HG03378 (cell line): ENCODE measurements around the gene DNAH3.
"Not testable (repeated sequence)": the region's sequence is repeated elsewhere in the genome, so short reads cannot be mapped to it uniquely, and the experiment has no call there.

ENCODE experiments used
- ATAC-seq: cut with Tn5 transposase; IDR thresholded peaks from one replicate; pipeline ENCODE4 v1.9.1; 2021; ENCODE audit warnings: mild to moderate bottlenecking, moderate library complexity; ENCODE audit not compliant: unreplicated experiment

The DNAH3 gene

DNA sequence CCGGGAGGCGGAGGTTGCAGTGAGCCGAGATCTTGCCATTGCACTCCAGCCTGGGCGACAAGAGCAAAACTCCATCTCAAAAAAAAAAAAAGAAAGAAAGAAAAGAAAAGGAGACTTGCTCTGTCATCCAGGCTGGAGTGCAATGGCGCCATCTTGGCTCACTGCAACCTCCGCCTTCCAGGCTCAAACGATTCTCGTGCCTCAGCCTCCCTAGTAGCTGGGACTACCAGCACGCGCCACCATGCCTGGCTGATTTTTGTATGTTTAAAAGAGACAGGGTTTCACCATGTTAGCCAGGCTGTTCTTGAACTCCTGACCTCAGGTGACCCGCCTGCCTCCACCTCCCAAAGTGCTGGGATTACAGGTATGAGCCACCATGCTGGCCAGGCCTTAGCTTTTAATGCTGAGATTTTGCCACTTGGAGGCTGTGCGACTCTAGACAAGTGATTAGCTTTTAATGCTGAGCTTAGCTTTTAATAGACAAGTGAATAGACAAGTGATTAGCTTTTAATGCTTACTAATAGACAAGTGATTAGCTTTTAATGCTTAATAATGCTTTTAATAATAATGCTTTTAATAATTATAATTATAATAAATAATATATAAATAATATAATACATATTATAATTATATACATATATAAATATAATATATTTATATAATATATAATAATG lies 17.4 kb upstream of the DNAH3 start:
- no peak for ATAC-seq

DNA sequence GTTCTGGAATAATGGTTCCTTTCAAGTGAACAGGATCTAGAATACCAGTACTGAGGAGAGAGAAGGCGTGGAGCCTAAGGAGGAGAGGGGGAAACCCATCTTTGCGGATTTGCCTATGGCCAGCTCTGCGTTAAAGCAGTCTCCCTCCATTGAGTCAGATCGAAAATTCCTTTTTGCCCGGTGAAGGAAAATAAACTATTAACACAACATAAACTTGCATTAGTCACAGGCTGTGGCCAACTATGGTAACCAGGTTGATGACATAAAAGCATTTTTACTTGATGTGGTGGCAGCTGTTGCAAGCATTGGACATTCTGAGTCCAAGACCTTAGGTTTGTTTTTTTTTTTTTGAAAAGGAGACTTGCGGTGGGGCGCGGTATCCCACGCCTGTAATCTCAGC lies 16.7 kb upstream of the DNAH3 start:
- ATAC-seq, result no peak

DNA sequence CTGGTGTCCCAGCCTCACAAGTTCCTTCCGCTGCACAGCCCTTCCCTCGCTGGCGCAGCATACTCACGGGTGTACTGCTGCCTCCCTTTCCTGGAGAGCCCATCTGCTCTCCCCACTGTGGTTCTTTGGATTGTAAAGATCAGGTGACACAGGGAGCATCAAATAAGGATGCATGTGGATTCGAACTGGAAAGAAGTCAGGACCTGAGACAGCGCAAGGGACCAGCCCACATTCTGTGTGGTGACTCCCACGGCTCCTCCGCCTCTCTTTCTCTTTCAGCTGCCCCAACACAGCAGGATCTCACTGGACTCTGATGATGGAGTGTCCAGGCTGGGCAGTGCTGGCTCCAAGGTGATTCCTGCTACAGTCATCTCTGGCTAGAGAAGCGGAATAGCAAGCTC lies 15.9 kb upstream of the DNAH3 start:
- ATAC-seq, result no peak

GRCh38 chr16:21164521-21165168 lies 14.0 kb upstream of the DNAH3 start:
- no peak for ATAC-seq

DNA sequence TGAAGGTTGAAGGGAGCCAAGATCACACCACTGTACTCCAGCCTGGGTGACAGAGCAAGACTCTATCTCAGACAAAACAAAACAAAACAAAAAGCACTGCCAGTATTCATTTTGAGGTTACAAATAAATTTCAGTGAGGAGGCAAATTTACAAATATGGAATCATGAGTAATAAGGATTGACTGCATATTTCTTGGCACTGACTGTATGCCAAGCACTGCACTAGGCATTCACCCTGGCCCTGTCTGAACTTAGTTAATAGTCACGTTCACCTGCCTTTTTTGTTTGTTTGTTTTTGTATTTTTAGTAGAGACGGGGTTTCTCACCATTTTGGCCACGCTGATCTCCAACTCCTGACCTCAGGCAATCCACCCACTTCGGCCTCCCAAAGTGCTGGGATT lies 12.9 kb upstream of the DNAH3 start:
- no peak for ATAC-seq

- ATAC-seq, result no peak
Observed at GRCh38 chr16:21162661-21163151, 12.1 kb upstream of the DNAH3 start.

- ATAC-seq, result no peak
Observed at GRCh38 chr16:21161211-21161610, 10.6 kb upstream of the DNAH3 start.

- ATAC-seq, result no peak
Observed at GRCh38 chr16:21160276-21160675, 9.6 kb upstream of the DNAH3 start.

- ATAC-seq, result no peak
Observed at GRCh38 chr16:21159281-21159951, 8.8 kb upstream of the DNAH3 start.

DNA sequence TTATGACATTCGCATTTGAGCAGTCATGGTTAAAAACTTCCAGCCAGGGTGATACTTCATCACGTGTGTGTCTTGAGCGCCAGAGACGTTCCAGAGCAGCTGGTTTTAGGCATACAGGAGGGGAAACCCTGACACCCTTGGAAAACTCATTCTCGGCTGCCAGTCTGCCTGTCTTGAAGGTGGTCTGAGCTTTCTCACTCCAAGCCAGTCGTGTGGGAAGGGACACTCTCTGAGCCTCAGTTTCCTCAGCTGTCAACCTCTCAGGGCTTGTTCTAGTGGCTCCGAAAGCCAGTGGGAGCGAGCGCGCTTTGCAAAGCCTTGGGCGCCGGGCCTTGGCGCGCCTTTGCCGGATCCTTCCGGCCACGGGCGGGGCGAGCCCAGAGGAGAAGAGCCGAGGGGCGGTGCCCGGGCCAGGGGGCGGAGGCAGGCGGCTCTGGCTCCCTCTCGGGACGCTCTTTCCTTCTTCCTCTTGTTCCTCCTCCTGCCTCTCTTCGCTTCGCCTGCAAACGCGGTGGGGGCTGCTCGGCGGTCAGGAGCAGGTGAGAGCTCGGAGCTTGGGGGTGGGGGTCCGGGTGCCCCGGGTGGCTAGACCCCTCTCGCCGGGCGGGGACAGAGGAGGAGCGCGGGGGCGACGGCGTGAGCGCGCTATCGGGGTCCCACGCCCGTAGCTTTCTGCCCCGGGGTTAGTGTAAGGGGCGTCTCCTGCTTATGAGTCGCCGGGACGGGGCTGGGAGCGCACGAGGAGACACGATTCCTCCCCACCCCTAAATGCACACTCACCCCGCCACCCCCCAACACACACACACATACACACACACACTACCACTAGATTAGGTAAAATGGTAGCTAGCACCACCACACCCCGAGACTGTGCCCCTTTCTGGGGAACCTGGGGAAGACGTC lies 7.8 kb upstream of the DNAH3 start, which contains the start of gene LDAF1:
LDAF1 (plus strand) TSS at position 467 of the 903 bp plus-strand sequence. CDS start 2,509 bp downstream, outside the sequence.
- ATAC-seq, result no peak

DNA sequence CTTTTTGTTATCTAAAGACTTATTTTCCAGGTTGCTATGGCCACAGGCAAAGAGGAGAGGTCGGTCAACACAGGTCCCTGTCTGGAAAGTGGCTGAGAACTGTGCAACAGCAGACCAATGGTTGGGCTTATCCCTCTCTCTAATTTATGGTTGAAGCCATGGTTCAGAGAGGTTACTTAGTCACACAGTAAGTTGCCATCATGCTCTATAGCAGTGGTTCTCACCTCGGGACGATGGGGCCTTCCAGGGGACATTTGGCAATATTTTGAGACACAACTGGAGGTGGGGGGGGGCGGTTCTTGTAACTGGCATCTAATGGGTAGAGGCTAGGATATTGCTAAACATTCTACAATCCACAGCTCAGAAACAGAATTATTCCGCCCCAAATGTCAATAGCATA lies 7.0 kb upstream of the DNAH3 start:
- ATAC-seq, result no peak

- ATAC-seq, result no peak
Observed at GRCh38 chr16:21156767-21157467, 6.3 kb upstream of the DNAH3 start.

DNA sequence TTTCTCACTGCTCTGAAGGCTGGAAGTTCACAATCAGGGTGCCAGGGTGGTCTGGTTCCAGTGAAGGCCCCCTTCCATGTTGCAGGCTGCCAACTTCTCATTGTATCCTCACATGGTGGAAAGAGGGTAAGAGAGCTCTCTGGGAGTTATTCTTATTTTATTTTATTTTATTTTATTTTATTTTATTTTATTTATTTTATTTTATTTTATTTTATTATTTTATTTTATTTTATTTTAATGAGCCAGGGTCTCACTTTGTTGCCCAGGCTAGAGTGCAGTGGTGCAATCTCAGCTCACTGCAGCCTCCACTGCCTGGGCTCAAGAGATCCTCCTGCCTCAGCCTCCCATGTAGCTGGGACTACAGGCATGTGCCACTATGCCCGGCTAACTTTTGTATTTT lies 5.4 kb upstream of the DNAH3 start:
- ATAC-seq, result not testable (repeated sequence)

DNA sequence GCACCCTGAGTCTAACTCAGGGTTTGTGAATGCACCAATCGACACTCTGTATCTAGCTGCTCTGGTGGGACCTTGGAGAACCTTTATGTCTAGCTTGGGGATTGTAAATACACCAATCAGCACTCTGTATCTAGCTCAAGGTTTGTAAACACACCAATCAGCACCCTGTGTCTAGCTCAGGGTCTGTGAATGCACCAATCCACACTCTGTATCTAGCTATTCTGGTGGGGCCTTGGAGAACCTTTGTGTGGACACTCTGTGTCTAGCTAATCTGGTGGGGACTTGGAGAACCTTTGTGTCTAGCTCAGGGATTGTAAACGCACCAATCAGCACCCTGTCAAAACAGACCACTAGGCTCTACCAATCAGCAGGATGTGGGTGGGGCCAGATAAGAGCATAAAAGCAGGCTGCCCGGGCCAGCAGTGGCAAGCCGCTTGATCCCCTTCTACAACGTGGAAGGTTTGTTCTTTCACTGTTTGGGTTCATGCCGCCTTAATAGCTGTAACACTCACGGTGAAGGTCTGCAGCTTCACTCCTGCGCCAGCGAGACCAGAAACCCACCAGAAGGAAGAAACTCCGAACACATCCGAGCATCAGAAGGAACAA lies 2.6 kb upstream of the DNAH3 start:
- ATAC-seq, result not testable (repeated sequence)

GRCh38 chr16:21152160-21153030 lies 1.7 kb upstream of the DNAH3 start:
- ATAC-seq, result not testable (repeated sequence)

DNA sequence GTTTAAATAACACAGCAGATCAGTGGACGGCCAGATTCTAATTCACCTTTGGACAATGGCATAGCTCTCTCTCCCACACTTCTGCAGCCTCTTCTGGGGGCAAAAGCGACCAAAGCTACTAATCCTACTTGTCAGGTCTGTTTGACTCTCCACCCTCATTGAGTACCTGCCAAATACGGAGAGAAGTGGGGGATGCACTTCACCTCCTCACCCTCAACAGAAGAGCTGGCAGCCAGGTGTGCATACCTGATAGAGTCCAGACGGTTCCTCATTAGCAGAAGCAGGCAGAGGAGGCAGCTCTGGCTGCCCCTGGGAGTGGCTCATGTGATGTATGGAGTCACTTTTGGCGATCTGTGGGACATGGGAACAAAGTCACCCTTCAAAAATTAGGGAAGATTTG lies 4.9 kb downstream of the DNAH3 start:
- no peak for ATAC-seq

GRCh38 chr16:21134053-21134452 lies 16.6 kb downstream of the DNAH3 start:
- ATAC-seq, result no peak

DNA sequence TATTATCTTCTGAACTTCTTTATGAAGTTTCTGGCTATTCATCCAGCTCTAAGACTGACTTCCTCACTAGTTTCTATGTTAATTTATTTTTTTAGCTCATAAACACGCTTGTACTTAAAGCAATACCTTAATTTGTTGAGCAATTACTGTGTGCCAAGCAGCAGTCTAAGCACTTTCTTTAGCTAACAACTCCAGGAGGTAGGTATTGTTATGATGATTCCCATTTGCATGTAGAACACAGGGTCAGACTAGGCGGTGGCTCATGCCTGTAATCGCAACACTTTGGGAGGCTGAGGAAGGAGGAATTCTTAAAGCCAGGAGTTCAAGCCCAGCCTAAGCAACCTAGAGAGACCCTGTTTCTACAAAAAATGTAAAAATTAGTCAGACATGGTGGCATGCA lies 19.8 kb downstream of the DNAH3 start:
- no peak for ATAC-seq

DNA sequence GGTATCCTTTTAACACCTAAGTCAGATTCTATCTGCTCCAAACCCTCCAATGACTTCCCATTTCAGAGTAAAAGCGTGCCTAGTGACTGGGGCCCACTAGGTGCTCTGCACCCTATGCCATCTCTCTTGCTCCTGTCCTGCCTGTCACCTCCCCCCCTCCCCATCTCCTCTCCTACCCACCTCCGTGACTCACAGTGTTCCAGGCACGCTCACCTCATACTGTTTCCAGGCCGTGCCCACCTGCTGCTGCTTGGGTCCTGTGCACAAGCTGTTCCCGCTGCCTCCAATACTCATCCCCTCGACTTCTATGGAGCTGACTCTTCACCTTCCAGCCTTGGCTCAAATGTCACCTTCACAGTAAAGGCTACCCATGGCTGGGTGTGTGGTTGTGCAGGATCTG lies 21.7 kb downstream of the DNAH3 start:
- ATAC-seq, result no peak
